Measurements from ENCODE around the gene PLCL1.
"Not testable (repeated sequence)": the region's sequence is repeated elsewhere in the genome, so short reads cannot be mapped to it uniquely, and the experiment has no call there.

Gene PLCL1

GRCh38 chr2:198136142-198136541, 331.7 kb downstream of the PLCL1 start:
- no peak for FAIRE-seq

- FAIRE-seq = no peak
These were observed 333.3 kb downstream of the PLCL1 start for GRCh38 chr2:198137733-198138132.

GRCh38 chr2:198141726-198142125, 337.3 kb downstream of the PLCL1 start:
- FAIRE-seq = no peak

- no peak for FAIRE-seq
These were observed 338.8 kb downstream of the PLCL1 start for GRCh38 chr2:198143156-198143555.

- no peak for FAIRE-seq
These were observed 339.4 kb downstream of the PLCL1 start for GRCh38 chr2:198143793-198144192.

GRCh38 chr2:198144660-198145059, 340.3 kb downstream of the PLCL1 start:
- no peak for FAIRE-seq

GRCh38 chr2:198146346-198146940, 342.1 kb downstream of the PLCL1 start:
- FAIRE-seq = no peak

GRCh38 chr2:198157314-198157713, 352.9 kb downstream of the PLCL1 start:
- FAIRE-seq = no peak

GRCh38 chr2:198161151-198161550, 356.8 kb downstream of the PLCL1 start:
- no peak for FAIRE-seq

- FAIRE-seq = no peak
These were observed 357.9 kb downstream of the PLCL1 start for GRCh38 chr2:198162276-198162675.

GRCh38 chr2:198164843-198165242, 360.4 kb downstream of the PLCL1 start:
- no peak for FAIRE-seq

GRCh38 chr2:198165289-198165688, 360.9 kb downstream of the PLCL1 start:
- no peak for FAIRE-seq

- no peak for FAIRE-seq
These were observed 363.0 kb downstream of the PLCL1 start for GRCh38 chr2:198167346-198167745.

GRCh38 chr2:198168651-198169050, 364.3 kb downstream of the PLCL1 start:
- FAIRE-seq = no peak

- no peak for FAIRE-seq
These were observed 368.8 kb downstream of the PLCL1 start for GRCh38 chr2:198173242-198173641.

GRCh38 chr2:198173864-198174263, 369.5 kb downstream of the PLCL1 start:
- FAIRE-seq = no peak

- no peak for FAIRE-seq
These were observed 370.9 kb downstream of the PLCL1 start for GRCh38 chr2:198175271-198175670.

GRCh38 chr2:198177040-198177439, 372.6 kb downstream of the PLCL1 start:
- no peak for FAIRE-seq

- FAIRE-seq = no peak
These were observed 374.4 kb downstream of the PLCL1 start for GRCh38 chr2:198178766-198179165.

GRCh38 chr2:198186257-198186656, 381.9 kb downstream of the PLCL1 start:
- no peak for FAIRE-seq

GRCh38 chr2:198187841-198188240, 383.4 kb downstream of the PLCL1 start:
- FAIRE-seq = no peak

- no peak for FAIRE-seq
These were observed 384.6 kb downstream of the PLCL1 start for GRCh38 chr2:198188982-198189381.

GRCh38 chr2:198191651-198192050, 387.3 kb downstream of the PLCL1 start:
- FAIRE-seq = no peak

- FAIRE-seq = not testable (repeated sequence)
These were observed 392.2 kb downstream of the PLCL1 start for GRCh38 chr2:198196556-198196955.

Data from G401.6 (cell line).